HEK293 (cell line): ENCODE data around the gene PRSS56.

Experiments
- CTCF ChIA-PET: fragments of 350-600 bp; formaldehyde crosslinking; extraction: SDS; loops from one replicate; lab custom pipeline; 2021; ENCODE audit warnings: antibody characterized with exemption; lab: Yijun Ruan, JAX
- POLR2A ChIA-PET: fragments of 300-600 bp; formaldehyde crosslinking; extraction: SDS; loops from one replicate; lab custom pipeline; 2020; ENCODE audit warnings: antibody characterized with exemption, inconsistent platforms; lab: Yijun Ruan, JAX
- H3K27ac ChIP-seq: fragments of 200-500 bp; sonication (Bioruptor generic); 2 replicates; pipeline ENCODE4 v1.5.1; 2014; ENCODE audit warnings: low read depth, low read length, control low read depth, inconsistent platforms; ENCODE audit errors: extremely low read depth
- H3K36me3 ChIP-seq, 2 experiments: fragments of 200-500 bp in 1 of 2; sonication (Bioruptor generic) in 1 of 2; 1 replicate in 1 of 2; 2 replicates in 1 of 2; pipeline ENCODE4 v1.5.1; 2014 to 2017; ENCODE audit warnings: inconsistent platforms in 2 of 2, low read length in 2 of 2; ENCODE audit not compliant: control insufficient read depth in 2 of 2, insufficient read depth in 1 of 2
- H3K4me1 ChIP-seq: fragments of 200-500 bp; sonication (Bioruptor generic); 2 replicates; pipeline ENCODE4 v1.5.1; 2014; ENCODE audit warnings: mild to moderate bottlenecking, low read length, inconsistent platforms; ENCODE audit not compliant: control insufficient read depth, insufficient read depth
- H3K4me3 ChIP-seq: 2 replicates; pipeline ENCODE4 v1.5.1; 2011; ENCODE audit warnings: low read depth, mild to moderate bottlenecking, control low read depth, low read length, moderate library complexity
- H3K9me3 ChIP-seq: fragments of 200-500 bp; sonication (Bioruptor generic); 2 replicates; pipeline ENCODE4 v1.5.1; 2014; ENCODE audit warnings: low read depth, low read length, inconsistent platforms; ENCODE audit not compliant: control insufficient read depth, insufficient read depth
- HOXD13 ChIP-seq: sonication (generic); formaldehyde crosslinking; IDR thresholded peaks from 2 replicates; pipeline ENCODE4 v1.8.0; 2022; ENCODE audit warnings: missing genetic modification reagents, borderline replicate concordance
- MYNN ChIP-seq: fragments of 450-650 bp; formaldehyde crosslinking; IDR thresholded peaks from 2 replicates; pipeline ENCODE4 v1.5.1; 2016; ENCODE audit warnings: missing biosample characterization, missing genetic modification characterization, borderline replicate concordance
- MZF1 ChIP-seq: fragments of 450-650 bp; formaldehyde crosslinking; IDR thresholded peaks from 2 replicates; pipeline ENCODE4 v1.5.1; 2017; ENCODE audit warnings: missing biosample characterization, missing genetic modification characterization, borderline replicate concordance
- PATZ1 ChIP-seq: fragments of 450-650 bp; formaldehyde crosslinking; IDR thresholded peaks from 2 replicates; pipeline ENCODE4 v1.5.1; 2016; ENCODE audit warnings: missing biosample characterization, missing genetic modification characterization
- SCRT2 ChIP-seq: fragments of 450-650 bp; formaldehyde crosslinking; IDR thresholded peaks from 2 replicates; pipeline ENCODE4 v1.5.1; 2016; ENCODE audit warnings: missing biosample characterization, missing genetic modification characterization
- YY1 ChIP-seq: fragments of 450-650 bp; formaldehyde crosslinking; IDR thresholded peaks from 2 replicates; pipeline ENCODE4 v1.5.1; 2018; ENCODE audit warnings: missing biosample characterization, missing genetic modification characterization
- ZBTB48 ChIP-seq: fragments of 450-650 bp; formaldehyde crosslinking; IDR thresholded peaks from 2 replicates; pipeline ENCODE4 v1.5.1; 2016; ENCODE audit warnings: missing biosample characterization, missing genetic modification characterization
- ZNF133 ChIP-seq: fragments of 450-650 bp; formaldehyde crosslinking; IDR thresholded peaks from 2 replicates; pipeline ENCODE4 v1.5.1; 2016; ENCODE audit warnings: missing biosample characterization, missing genetic modification characterization
- ZNF184 ChIP-seq: fragments of 450-650 bp; IDR thresholded peaks from 2 replicates; pipeline ENCODE4 v1.5.1; 2018; ENCODE audit warnings: missing biosample characterization, mild to moderate bottlenecking, missing genetic modification characterization
- ZNF223 ChIP-seq: fragments of 450-650 bp; formaldehyde crosslinking; IDR thresholded peaks from 2 replicates; pipeline ENCODE4 v1.5.1; 2016; ENCODE audit warnings: missing biosample characterization, missing genetic modification characterization
- ZNF341 ChIP-seq: fragments of 450-650 bp; formaldehyde crosslinking; IDR thresholded peaks from 2 replicates; pipeline ENCODE4; 2016; ENCODE audit warnings: low read depth, missing biosample characterization, missing genetic modification characterization
- ZNF350 ChIP-seq: fragments of 450-650 bp; formaldehyde crosslinking; IDR thresholded peaks from 2 replicates; pipeline ENCODE4 v1.5.0; 2017; ENCODE audit warnings: missing biosample characterization, mild to moderate bottlenecking, missing genetic modification characterization
- ZNF585B ChIP-seq: fragments of 450-650 bp; formaldehyde crosslinking; IDR thresholded peaks from 2 replicates; pipeline ENCODE4 v1.5.1; 2016; ENCODE audit warnings: missing biosample characterization, missing genetic modification characterization
- TF ChIP-seq, protein P1 (sequence below): fragments of 450-650 bp; formaldehyde crosslinking; IDR thresholded peaks from 2 replicates; pipeline ENCODE4 v1.5.1; 2016; ENCODE audit warnings: missing biosample characterization, missing genetic modification characterization
- TF ChIP-seq, protein P2 (sequence below): fragments of 450-650 bp; formaldehyde crosslinking; IDR thresholded peaks from 2 replicates; pipeline ENCODE4 v1.5.1; 2017; ENCODE audit warnings: missing biosample characterization, mild to moderate bottlenecking, missing genetic modification characterization, moderate library complexity
- TF ChIP-seq, protein P3 (sequence below): fragments of 450-650 bp; formaldehyde crosslinking; IDR thresholded peaks from 2 replicates; pipeline ENCODE4 v1.5.1; 2016; ENCODE audit warnings: missing biosample characterization, missing genetic modification characterization
- TF ChIP-seq, protein P4 (sequence below): fragments of 450-650 bp; formaldehyde crosslinking; IDR thresholded peaks from 2 replicates; pipeline ENCODE4 v1.5.1; 2016; ENCODE audit warnings: missing biosample characterization, missing genetic modification characterization

The PRSS56 gene

DNA sequence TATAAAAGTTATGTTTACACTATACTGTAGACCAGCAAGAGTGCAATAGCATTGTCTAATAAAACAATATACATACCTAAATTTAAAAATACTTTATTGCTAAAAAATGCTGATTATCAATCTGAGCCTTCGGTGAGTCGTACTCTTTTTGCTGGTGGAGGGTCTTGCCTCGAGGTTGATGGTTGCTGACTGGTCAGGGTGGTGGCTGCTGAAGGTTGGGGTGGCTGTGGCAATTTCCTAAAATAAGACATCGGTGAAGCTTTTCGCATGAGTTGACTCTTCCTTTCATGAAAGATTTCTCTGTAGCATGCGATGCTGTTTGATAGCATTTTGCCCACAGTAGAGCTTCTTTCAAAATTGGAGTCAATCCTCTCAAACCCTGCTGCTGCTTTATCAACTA is 27.8 kb downstream of the PRSS56 start (continued):
- TF ChIP-seq, protein P1, sequence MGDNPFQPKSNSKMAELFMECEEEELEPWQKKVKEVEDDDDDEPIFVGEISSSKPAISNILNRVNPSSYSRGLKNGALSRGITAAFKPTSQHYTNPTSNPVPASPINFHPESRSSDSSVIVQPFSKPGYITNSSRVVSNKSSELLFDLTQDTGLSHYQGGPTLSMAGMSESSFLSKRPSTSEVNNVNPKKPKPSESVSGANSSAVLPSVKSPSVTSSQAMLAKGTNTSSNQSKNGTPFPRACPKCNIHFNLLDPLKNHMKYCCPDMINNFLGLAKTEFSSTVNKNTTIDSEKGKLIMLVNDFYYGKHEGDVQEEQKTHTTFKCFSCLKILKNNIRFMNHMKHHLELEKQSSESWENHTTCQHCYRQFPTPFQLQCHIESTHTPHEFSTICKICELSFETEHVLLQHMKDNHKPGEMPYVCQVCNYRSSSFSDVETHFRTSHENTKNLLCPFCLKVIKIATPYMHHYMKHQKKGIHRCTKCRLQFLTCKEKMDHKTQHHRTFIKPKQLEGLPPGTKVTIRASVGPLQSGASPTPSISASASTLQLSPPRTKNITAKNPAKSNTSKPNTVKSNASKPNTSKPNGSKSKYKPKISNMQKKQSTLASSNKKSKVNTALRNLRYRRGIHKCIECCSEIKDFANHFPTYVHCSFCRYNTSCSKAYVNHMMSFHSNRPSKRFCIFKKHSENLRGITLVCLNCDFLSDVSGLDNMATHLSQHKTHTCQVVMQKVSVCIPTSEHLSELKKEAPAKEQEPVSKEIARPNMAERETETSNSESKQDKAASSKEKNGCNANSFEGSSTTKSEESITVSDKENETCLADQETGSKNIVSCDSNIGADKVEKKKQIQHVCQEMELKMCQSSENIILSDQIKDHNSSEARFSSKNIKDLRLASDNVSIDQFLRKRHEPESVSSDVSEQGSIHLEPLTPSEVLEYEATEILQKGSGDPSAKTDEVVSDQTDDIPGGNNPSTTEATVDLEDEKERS (tag by site-specific recombination): no peak

GRCh38 chr2:232549655-232550353 is 29.6 kb downstream of the PRSS56 start:
- TF ChIP-seq ZNF133 (tag by site-specific recombination) (no peak), YY1 (tag by site-specific recombination) (0 out of 2 replicates have a peak, but pooled peaks have one; percentile 36)
- peak overlapping the region; percentile 94 for H3K4me3 ChIP-seq
- no peaks in the 10 kb centered on the region for H3K9me3 ChIP-seq
- H3K36me3 ChIP-seq: peaks cover 17 to 42% of the 10 kb centered on the region in 2 experiments; a peak in 2 of 3 replicates
- peak overlapping the region; percentile 82 for H3K27ac ChIP-seq
- POLR2A ChIA-PET: interaction anchor here (1.0 to 1.4 kb wide), 7 partner anchors 12 to 83 kb away, joined by 3 to 9 read pairs (median 3); partner anchors contain the start of gene EFHD1
- CTCF ChIA-PET: no interaction called here
- H3K4me1 ChIP-seq: no peaks in the 10 kb centered on the region

DNA sequence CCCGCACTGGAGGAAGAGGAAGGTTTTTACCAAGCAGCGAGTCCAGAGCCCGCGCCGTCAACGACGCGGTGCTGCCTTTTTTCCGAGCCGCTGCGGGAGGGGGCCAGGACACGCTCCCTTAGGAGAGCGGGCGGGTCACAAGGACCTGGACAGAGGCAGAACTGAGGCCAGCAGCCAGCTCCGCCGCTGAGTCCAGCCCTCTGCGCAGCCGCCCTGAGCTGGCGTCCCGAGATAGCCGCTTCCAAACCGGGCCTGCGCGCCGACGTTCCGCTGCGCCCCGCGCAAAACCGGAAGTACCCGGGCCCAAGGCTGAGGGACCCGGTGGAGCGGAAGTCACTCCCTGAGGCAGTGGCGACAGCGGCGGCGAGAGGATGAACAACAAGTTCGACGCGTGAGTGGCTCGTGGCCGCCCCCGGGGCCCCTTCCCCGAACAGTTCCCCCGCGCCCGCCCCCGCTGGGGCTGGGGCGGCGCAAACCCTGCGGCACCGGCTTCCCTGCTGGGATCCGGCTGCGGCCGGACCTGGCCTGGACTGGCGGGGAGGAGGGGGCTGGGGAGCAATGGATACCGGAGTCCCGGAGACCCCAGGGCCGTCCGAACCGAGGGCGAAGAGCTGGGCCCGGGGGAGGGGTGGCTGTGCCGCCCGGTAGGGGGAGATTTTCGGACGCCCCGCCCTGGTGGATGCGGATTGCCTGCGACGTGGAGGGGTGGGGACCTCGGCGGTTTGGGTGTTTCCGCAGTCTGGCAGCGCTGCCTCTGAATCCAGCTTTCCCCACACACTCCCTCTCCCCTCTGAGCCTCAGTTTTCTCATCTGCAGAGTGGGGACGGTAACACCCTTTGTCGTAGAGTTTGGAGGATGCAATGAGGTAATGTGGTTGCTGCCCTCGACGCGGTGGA is 30.4 kb downstream of the PRSS56 start, which contains the start of the genes EIF4E2 and TIGD1:
TSS of gene EIF4E2 (plus strand) at position 336 of the 896 bp plus-strand sequence. CDS start at position 372, 36 bp downstream.
TSS of gene TIGD1 (minus strand) at position 204 of the 896 bp plus-strand sequence. CDS start 675 bp downstream, outside the sequence.
- CTCF ChIA-PET: interaction anchor here (0.6 kb wide), 1 partner anchor 198 kb away, joined by 3 read pairs; no protein-coding TSS in a partner anchor
- Histone ChIP-seq H3K9me3 (no peaks in the 10 kb centered on the region), H3K4me1 (no peaks in the 10 kb centered on the region), H3K27ac (peak within 1 kb of the TSS; percentile 82), H3K4me3 (peak within 1 kb of the TSS; percentile 94), H3K36me3 (peaks cover 17 to 47% of the 10 kb centered on the region in 2 experiments; a peak in 2 of 3 replicates)
- POLR2A ChIA-PET: interaction anchor here (0.5 to 1.4 kb wide), 11 partner anchors 12 to 83 kb away, joined by 3 to 9 read pairs (median 4); partner anchors contain the start of gene EFHD1
- TF ChIP-seq SCRT2 (tag by site-specific recombination): peak; percentile 89
- TF ChIP-seq, protein P2, sequence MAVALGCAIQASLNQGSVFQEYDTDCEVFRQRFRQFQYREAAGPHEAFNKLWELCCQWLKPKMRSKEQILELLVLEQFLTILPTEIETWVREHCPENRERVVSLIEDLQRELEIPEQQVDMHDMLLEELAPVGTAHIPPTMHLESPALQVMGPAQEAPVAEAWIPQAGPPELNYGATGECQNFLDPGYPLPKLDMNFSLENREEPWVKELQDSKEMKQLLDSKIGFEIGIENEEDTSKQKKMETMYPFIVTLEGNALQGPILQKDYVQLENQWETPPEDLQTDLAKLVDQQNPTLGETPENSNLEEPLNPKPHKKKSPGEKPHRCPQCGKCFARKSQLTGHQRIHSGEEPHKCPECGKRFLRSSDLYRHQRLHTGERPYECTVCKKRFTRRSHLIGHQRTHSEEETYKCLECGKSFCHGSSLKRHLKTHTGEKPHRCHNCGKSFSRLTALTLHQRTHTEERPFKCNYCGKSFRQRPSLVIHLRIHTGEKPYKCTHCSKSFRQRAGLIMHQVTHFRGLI (tag by site-specific recombination): no peak
- no peak for TF ChIP-seq MYNN (tag by site-specific recombination)
- no peak for TF ChIP-seq ZNF350 (tag by site-specific recombination)
- no peak for TF ChIP-seq ZNF184 (tag by site-specific recombination)
- peak; percentile 72; the same call in 1 of the 2 replicates for TF ChIP-seq ZBTB48 (tag by site-specific recombination)
- peak; percentile 90 for TF ChIP-seq PATZ1 (tag by site-specific recombination)
- TF ChIP-seq, protein P3, sequence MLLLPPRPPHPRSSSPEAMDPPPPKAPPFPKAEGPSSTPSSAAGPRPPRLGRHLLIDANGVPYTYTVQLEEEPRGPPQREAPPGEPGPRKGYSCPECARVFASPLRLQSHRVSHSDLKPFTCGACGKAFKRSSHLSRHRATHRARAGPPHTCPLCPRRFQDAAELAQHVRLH: peak; percentile 98
- TF ChIP-seq, protein P4, sequence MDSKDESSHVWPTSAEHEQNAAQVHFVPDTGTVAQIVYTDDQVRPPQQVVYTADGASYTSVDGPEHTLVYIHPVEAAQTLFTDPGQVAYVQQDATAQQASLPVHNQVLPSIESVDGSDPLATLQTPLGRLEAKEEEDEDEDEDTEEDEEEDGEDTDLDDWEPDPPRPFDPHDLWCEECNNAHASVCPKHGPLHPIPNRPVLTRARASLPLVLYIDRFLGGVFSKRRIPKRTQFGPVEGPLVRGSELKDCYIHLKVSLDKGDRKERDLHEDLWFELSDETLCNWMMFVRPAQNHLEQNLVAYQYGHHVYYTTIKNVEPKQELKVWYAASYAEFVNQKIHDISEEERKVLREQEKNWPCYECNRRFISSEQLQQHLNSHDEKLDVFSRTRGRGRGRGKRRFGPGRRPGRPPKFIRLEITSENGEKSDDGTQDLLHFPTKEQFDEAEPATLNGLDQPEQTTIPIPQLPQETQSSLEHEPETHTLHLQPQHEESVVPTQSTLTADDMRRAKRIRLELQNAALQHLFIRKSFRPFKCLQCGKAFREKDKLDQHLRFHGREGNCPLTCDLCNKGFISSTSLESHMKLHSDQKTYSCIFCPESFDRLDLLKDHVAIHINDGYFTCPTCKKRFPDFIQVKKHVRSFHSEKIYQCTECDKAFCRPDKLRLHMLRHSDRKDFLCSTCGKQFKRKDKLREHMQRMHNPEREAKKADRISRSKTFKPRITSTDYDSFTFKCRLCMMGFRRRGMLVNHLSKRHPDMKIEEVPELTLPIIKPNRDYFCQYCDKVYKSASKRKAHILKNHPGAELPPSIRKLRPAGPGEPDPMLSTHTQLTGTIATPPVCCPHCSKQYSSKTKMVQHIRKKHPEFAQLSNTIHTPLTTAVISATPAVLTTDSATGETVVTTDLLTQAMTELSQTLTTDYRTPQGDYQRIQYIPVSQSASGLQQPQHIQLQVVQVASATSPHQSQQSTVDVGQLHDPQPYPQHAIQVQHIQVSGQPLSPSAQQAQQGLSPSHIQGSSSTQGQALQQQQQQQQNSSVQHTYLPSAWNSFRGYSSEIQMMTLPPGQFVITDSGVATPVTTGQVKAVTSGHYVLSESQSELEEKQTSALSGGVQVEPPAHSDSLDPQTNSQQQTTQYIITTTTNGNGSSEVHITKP (tag by site-specific recombination): peak; percentile 57
- no peak for TF ChIP-seq MZF1 (tag by site-specific recombination)
- TF ChIP-seq HOXD13 (CRISPR knock-in tag): no peak
- TF ChIP-seq ZNF341 (tag by site-specific recombination): peak; percentile 92
- TF ChIP-seq ZNF223 (tag by site-specific recombination): no peak
- TF ChIP-seq ZNF585B (tag by site-specific recombination): no peak
